ENCODE measurements around the gene RNU5B-1.

RNU5B-1 gene

DNA sequence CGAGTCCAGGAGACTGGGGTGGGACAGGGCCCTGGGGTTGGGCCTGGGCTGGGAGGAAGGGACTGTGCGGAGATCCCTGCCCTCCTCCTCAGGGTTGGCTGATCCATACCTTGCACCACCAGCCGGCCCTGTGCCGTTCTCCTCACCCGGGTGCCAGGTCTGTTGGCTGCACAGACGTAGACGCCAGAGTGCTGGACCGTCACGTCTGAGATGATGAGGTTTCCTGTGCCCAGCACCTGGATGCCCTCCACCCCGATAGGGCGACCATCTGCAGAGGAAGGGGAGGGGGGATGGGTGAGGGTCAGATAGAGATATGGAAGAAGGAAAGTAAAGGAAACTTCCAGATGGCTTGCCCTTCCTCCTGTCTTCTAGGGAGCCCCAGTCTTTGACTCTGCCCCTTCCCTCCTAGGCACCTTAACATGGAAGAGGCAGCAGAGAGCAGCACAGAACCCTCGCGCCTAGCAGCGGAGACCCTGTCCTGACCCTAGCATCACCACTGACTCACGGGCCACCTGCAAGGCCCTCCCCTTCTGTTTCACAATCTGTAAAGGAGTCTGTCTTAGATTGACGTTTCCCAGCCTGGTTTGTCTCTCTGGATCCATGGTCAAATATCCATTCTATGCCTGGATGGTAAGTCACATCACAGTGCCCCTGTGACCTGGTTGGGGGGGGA is 28.8 kb downstream of the RNU5B-1 start:
- no peak for TF ChIP-seq TCF4 (CRISPR knock-in tag; IDR thresholded peaks at IDR 0.05; ENCODE audit: borderline replicate concordance)
- TF ChIP-seq RARB (CRISPR knock-in tag; IDR thresholded peaks at IDR 0.05): no peak
- no peak for ATAC-seq

DNA sequence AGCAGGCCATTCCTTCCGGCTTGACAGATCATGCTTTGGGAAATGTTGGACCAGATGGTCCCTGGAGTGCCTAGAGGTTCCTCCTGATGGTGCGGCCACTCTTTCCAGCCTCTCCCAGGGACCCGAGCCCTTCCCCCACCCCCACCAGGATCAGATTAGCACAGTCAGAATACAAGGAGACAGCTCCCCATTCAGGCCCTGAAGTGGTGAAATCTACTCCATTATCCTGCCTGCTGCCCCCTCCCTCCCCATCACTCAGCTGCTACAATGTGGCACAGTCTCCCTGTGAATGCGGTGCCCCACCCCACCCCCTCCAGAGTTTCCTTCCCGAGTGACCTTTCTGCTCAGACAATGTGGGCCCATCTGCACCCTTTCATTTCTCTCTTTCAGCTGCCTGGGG is 29.4 kb downstream of the RNU5B-1 start:
- TF ChIP-seq ZNF565 (CRISPR knock-in tag; conservative IDR thresholded peaks at IDR 0.05; ENCODE audit: low read depth) (no peak), ESRRG (CRISPR knock-in tag; IDR thresholded peaks at IDR 0.05) (no peak), SNAI2 (CRISPR knock-in tag; IDR thresholded peaks at IDR 0.05) (no peak), ZFP30 (CRISPR knock-in tag; IDR thresholded peaks at IDR 0.05) (no peak)
- TF ChIP-seq, protein P1, sequence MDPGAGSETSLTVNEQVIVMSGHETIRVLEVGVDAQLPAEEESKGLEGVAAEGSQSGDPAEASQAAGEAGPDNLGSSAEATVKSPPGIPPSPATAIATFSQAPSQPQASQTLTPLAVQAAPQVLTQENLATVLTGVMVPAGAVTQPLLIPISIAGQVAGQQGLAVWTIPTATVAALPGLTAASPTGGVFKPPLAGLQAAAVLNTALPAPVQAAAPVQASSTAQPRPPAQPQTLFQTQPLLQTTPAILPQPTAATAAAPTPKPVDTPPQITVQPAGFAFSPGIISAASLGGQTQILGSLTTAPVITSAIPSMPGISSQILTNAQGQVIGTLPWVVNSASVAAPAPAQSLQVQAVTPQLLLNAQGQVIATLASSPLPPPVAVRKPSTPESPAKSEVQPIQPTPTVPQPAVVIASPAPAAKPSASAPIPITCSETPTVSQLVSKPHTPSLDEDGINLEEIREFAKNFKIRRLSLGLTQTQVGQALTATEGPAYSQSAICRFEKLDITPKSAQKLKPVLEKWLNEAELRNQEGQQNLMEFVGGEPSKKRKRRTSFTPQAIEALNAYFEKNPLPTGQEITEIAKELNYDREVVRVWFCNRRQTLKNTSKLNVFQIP (CRISPR knock-in tag; IDR thresholded peaks at IDR 0.05; ENCODE audit: borderline replicate concordance, low read depth): no peak
- ATAC-seq: no peak

DNA sequence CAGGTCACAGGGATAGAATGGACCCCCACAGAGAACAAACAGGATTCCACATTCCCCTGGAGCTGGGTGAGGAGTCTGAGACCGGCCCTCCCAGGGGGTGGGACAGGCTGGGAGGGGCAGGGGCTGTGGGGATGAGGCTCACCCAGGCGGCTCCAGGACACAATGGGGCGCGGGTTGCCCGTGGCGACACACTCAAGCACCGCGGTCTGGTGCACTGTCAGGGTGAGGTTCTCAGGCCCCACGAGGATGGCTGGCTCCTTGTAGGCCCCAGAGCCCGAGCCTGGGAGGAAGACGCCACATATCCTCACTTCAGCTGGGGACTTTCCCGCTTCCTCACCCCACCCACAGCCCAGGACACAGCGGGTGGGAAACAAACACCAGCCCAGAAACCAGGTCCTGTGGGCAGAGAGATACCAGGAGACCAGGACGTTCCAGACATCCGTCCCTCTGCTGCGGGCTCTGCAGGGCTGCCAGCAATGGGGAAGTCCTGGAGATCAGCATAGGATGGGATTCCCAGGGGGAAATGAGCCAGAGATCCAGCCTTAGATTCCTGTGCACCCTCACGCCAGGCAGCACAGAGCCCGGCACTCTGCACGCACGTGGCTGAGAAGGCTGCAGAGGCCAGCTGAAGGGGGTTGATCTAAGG is 30.2 kb downstream of the RNU5B-1 start:
- TF ChIP-seq ARNTL (CRISPR knock-in tag; IDR thresholded peaks at IDR 0.05; ENCODE audit: borderline replicate concordance, low read depth) (no peak), ZNF70 (CRISPR knock-in tag; IDR thresholded peaks at IDR 0.05) (no peak), RARB (CRISPR knock-in tag; IDR thresholded peaks at IDR 0.05) (no peak), TOX (CRISPR knock-in tag; IDR thresholded peaks at IDR 0.05; ENCODE audit: borderline replicate concordance) (no peak), ZFP3 (CRISPR knock-in tag; IDR thresholded peaks at IDR 0.05) (no peak), ESRRG (CRISPR knock-in tag; IDR thresholded peaks at IDR 0.05) (no peak)
- TF ChIP-seq, protein P1 (CRISPR knock-in tag; IDR thresholded peaks at IDR 0.05; ENCODE audit: borderline replicate concordance, low read depth): no peak
- TF ChIP-seq, protein P2, sequence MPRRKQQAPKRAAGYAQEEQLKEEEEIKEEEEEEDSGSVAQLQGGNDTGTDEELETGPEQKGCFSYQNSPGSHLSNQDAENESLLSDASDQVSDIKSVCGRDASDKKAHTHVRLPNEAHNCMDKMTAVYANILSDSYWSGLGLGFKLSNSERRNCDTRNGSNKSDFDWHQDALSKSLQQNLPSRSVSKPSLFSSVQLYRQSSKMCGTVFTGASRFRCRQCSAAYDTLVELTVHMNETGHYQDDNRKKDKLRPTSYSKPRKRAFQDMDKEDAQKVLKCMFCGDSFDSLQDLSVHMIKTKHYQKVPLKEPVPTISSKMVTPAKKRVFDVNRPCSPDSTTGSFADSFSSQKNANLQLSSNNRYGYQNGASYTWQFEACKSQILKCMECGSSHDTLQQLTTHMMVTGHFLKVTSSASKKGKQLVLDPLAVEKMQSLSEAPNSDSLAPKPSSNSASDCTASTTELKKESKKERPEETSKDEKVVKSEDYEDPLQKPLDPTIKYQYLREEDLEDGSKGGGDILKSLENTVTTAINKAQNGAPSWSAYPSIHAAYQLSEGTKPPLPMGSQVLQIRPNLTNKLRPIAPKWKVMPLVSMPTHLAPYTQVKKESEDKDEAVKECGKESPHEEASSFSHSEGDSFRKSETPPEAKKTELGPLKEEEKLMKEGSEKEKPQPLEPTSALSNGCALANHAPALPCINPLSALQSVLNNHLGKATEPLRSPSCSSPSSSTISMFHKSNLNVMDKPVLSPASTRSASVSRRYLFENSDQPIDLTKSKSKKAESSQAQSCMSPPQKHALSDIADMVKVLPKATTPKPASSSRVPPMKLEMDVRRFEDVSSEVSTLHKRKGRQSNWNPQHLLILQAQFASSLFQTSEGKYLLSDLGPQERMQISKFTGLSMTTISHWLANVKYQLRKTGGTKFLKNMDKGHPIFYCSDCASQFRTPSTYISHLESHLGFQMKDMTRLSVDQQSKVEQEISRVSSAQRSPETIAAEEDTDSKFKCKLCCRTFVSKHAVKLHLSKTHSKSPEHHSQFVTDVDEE (CRISPR knock-in tag; IDR thresholded peaks at IDR 0.05): no peak
- ATAC-seq: no peak; the same call in 2 of the 3 replicates

DNA sequence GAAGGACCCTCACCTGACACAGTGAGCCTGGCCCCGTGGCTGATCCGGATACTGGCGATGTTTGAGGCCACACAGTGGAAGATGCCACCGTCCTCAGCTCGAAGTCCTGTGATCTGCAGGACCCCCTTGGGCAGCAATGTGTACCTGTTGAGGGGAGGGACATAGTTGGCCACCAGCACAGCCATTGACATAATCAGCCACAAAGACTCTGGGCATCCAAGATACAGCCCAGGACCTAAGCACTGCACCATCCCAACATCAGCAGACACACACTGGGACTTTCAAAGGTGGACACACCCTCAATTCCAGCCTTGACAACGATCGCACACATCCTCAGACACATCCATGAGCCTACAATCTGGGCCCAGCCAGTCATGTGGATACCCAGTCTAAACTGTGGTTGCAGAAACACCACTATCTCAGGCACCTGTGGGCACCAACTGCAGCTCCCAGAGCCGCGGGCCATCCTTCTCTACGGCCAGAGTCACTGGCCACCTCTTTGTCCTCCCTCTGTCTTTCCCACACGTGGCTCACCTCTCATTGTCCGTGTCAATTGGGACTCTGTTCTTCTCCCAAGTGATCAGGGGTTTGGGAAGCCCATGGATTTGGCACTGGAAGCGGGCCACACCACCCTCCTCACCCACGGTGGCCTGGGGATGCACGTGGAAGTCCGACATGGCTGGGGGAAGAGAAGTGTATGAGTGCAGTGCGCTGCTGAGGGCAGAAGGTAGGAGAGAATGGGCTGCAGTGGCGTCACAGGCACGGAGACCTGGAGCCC is 31.0 kb downstream of the RNU5B-1 start:
- TF ChIP-seq ZC3H10 (CRISPR knock-in tag; IDR thresholded peaks at IDR 0.05): no peak
- TF ChIP-seq ZFP30 (CRISPR knock-in tag; IDR thresholded peaks at IDR 0.05): no peak
- no peak for TF ChIP-seq RARB (CRISPR knock-in tag; IDR thresholded peaks at IDR 0.05)
- TF ChIP-seq CSDC2 (CRISPR knock-in tag; IDR thresholded peaks at IDR 0.05): no peak
- TF ChIP-seq TCF4 (CRISPR knock-in tag; IDR thresholded peaks at IDR 0.05; ENCODE audit: borderline replicate concordance): no peak
- no peak for TF ChIP-seq BACH2 (CRISPR knock-in tag; IDR thresholded peaks at IDR 0.05; ENCODE audit: borderline replicate concordance)
- ATAC-seq: no peak

DNA sequence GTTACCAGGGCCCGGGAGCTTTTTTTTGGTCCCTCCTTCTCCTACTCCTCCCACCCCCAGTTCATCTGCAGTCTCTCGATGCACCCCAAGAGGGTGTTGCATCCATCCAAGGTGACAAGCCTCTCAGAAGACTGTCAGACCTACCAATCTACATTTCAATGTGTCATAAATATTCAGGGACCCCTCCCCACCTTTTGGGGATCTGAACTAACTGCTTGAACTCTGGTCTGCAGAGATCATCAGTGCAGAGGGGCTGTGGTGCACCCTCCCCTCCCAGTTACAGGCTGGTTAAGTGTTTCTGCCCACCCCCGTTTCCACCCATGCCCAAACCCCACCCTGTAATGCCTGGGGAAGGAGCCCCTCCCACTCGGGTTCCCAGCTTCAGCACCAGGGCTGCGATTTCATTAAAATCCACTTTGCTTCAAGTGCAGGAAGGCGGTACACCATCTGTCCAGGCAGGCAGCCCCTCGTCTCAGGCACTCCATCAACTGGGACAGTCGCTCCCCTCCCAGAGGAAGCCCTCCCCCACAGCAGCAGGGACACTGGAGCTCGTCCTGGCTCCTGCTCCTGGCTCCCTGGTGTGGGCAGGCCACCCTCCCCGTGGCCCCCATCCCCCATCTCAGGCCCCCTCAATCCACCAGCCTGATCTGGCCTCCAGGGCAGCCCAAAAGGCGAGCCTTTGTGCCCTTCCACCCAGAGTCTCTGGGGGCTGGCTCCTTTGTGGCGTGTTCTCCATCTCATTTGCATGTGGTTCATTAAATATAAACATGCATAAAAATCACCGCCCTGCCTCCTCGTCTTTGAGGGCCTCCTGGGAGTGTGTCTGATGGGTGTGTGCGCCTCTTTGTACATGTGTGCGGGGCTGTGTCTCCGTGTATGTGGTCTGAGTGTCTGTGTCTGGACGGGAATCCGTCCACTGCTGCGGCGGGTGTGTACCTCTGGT is 32.3 kb downstream of the RNU5B-1 start:
- TF ChIP-seq ZFP30 (CRISPR knock-in tag; IDR thresholded peaks at IDR 0.05) (no peak), SNAI2 (CRISPR knock-in tag; IDR thresholded peaks at IDR 0.05) (no peak), ZNF565 (CRISPR knock-in tag; conservative IDR thresholded peaks at IDR 0.05; ENCODE audit: low read depth) (no peak), ARNTL (CRISPR knock-in tag; IDR thresholded peaks at IDR 0.05; ENCODE audit: borderline replicate concordance, low read depth) (no peak), OSR1 (CRISPR knock-in tag; IDR thresholded peaks at IDR 0.05) (no peak)
- TF ChIP-seq, protein P1 (CRISPR knock-in tag; IDR thresholded peaks at IDR 0.05; ENCODE audit: borderline replicate concordance, low read depth): no peak
- TF ChIP-seq, protein P3, sequence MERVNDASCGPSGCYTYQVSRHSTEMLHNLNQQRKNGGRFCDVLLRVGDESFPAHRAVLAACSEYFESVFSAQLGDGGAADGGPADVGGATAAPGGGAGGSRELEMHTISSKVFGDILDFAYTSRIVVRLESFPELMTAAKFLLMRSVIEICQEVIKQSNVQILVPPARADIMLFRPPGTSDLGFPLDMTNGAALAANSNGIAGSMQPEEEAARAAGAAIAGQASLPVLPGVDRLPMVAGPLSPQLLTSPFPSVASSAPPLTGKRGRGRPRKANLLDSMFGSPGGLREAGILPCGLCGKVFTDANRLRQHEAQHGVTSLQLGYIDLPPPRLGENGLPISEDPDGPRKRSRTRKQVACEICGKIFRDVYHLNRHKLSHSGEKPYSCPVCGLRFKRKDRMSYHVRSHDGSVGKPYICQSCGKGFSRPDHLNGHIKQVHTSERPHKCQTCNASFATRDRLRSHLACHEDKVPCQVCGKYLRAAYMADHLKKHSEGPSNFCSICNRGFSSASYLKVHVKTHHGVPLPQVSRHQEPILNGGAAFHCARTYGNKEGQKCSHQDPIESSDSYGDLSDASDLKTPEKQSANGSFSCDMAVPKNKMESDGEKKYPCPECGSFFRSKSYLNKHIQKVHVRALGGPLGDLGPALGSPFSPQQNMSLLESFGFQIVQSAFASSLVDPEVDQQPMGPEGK (CRISPR knock-in tag; IDR thresholded peaks at IDR 0.05; ENCODE audit: borderline replicate concordance): no peak
- no peak for ATAC-seq

Data from SK-N-SH treated with all-trans-retinoic acid at 6 μM for 48 hours (cell line).